HEK293 (cell line): Measurements from ENCODE around the gene CLN5.

ENCODE experiments used
- CTCF ChIA-PET: fragments of 350-600 bp; formaldehyde crosslinking; extraction: SDS; loops from one replicate; lab custom pipeline; 2021; ENCODE audit warnings: antibody characterized with exemption; lab: Yijun Ruan, JAX
- POLR2A ChIA-PET: fragments of 300-600 bp; formaldehyde crosslinking; extraction: SDS; loops from one replicate; lab custom pipeline; 2020; ENCODE audit warnings: antibody characterized with exemption, inconsistent platforms; lab: Yijun Ruan, JAX
- H3K27ac ChIP-seq: fragments of 200-500 bp; sonication (Bioruptor generic); 2 replicates; pipeline ENCODE4 v1.5.1; 2014; ENCODE audit warnings: low read depth, low read length, control low read depth, inconsistent platforms; ENCODE audit errors: extremely low read depth
- H3K36me3 ChIP-seq, 2 experiments: fragments of 200-500 bp in 1 of 2; sonication (Bioruptor generic) in 1 of 2; 1 replicate in 1 of 2; 2 replicates in 1 of 2; pipeline ENCODE4 v1.5.1; 2014 to 2017; ENCODE audit warnings: inconsistent platforms in 2 of 2, low read length in 2 of 2; ENCODE audit not compliant: control insufficient read depth in 2 of 2, insufficient read depth in 1 of 2
- H3K4me1 ChIP-seq: fragments of 200-500 bp; sonication (Bioruptor generic); 2 replicates; pipeline ENCODE4 v1.5.1; 2014; ENCODE audit warnings: mild to moderate bottlenecking, low read length, inconsistent platforms; ENCODE audit not compliant: control insufficient read depth, insufficient read depth
- H3K4me3 ChIP-seq: 2 replicates; pipeline ENCODE4 v1.5.1; 2011; ENCODE audit warnings: low read depth, mild to moderate bottlenecking, control low read depth, low read length, moderate library complexity
- H3K9me3 ChIP-seq: fragments of 200-500 bp; sonication (Bioruptor generic); 2 replicates; pipeline ENCODE4 v1.5.1; 2014; ENCODE audit warnings: low read depth, low read length, inconsistent platforms; ENCODE audit not compliant: control insufficient read depth, insufficient read depth
- IKZF3 ChIP-seq: fragments of 450-650 bp; IDR thresholded peaks from 2 replicates; pipeline ENCODE4 v1.5.0; 2018; ENCODE audit warnings: missing biosample characterization, mild to moderate bottlenecking, missing genetic modification characterization, moderate library complexity
- OSR2 ChIP-seq: fragments of 450-650 bp; formaldehyde crosslinking; IDR thresholded peaks from 2 replicates; pipeline ENCODE4 v1.5.1; 2016; ENCODE audit warnings: missing biosample characterization, missing genetic modification characterization
- OVOL3 ChIP-seq: fragments of 450-650 bp; formaldehyde crosslinking; IDR thresholded peaks from 2 replicates; pipeline ENCODE4 v1.5.1; 2016; ENCODE audit warnings: missing biosample characterization, missing genetic modification characterization
- REPIN1 ChIP-seq: fragments of 450-650 bp; formaldehyde crosslinking; IDR thresholded peaks from 2 replicates; pipeline ENCODE4 v1.5.1; 2017; ENCODE audit warnings: missing biosample characterization, missing genetic modification characterization, low read depth
- ZBTB1 ChIP-seq: fragments of 450-650 bp; formaldehyde crosslinking; IDR thresholded peaks from 2 replicates; pipeline ENCODE4 v1.5.1; 2016; ENCODE audit warnings: missing biosample characterization, missing genetic modification characterization
- ZBTB8A ChIP-seq: fragments of 450-650 bp; formaldehyde crosslinking; IDR thresholded peaks from 2 replicates; pipeline ENCODE4 v1.5.1; 2016; ENCODE audit warnings: missing biosample characterization, missing genetic modification characterization
- ZIC2 ChIP-seq: fragments of 450-650 bp; formaldehyde crosslinking; IDR thresholded peaks from 2 replicates; pipeline ENCODE4 v1.5.1; 2016; ENCODE audit warnings: missing biosample characterization, missing genetic modification characterization
- ZNF266 ChIP-seq: fragments of 450-650 bp; formaldehyde crosslinking; IDR thresholded peaks from 2 replicates; pipeline ENCODE4 v1.5.1; 2016; ENCODE audit warnings: missing biosample characterization, missing genetic modification characterization, low read depth
- ZNF433 ChIP-seq: fragments of 450-650 bp; formaldehyde crosslinking; IDR thresholded peaks from 2 replicates; pipeline ENCODE4 v1.5.1; 2016; ENCODE audit warnings: missing biosample characterization, missing genetic modification characterization, low read depth
- ZNF529 ChIP-seq: fragments of 450-650 bp; formaldehyde crosslinking; IDR thresholded peaks from 2 replicates; pipeline ENCODE4 v1.5.1; 2017; ENCODE audit warnings: missing genetic modification characterization, missing biosample characterization; ENCODE audit not compliant: insufficient replicate concordance
- ZNF596 ChIP-seq: fragments of 450-650 bp; IDR thresholded peaks from 2 replicates; pipeline ENCODE4 v1.5.0; 2018; ENCODE audit warnings: missing biosample characterization, mild to moderate bottlenecking, missing genetic modification characterization, moderate library complexity
- ZNF747 ChIP-seq: fragments of 450-650 bp; formaldehyde crosslinking; IDR thresholded peaks from 2 replicates; pipeline ENCODE4 v1.5.1; 2016; ENCODE audit warnings: missing biosample characterization, missing genetic modification characterization
- ZSCAN16 ChIP-seq: fragments of 450-650 bp; formaldehyde crosslinking; IDR thresholded peaks from 2 replicates; pipeline ENCODE4 v1.5.1; 2016; ENCODE audit warnings: missing biosample characterization, missing genetic modification characterization
- TF ChIP-seq, protein P1 (sequence below): fragments of 450-650 bp; formaldehyde crosslinking; IDR thresholded peaks from 2 replicates; pipeline ENCODE4 v1.5.1; 2016; ENCODE audit warnings: missing biosample characterization, missing genetic modification characterization
- TF ChIP-seq, protein P2 (sequence below): fragments of 450-650 bp; formaldehyde crosslinking; IDR thresholded peaks from 2 replicates; pipeline ENCODE4 v1.5.1; 2016; ENCODE audit warnings: missing biosample characterization, missing genetic modification characterization
- TF ChIP-seq, protein P3 (sequence below): sonication (generic); formaldehyde crosslinking; IDR thresholded peaks from 2 replicates; pipeline ENCODE4 v1.8.1; 2022; ENCODE audit warnings: mild to moderate bottlenecking, moderate library complexity, missing genetic modification reagents
- TF ChIP-seq, protein P4 (sequence below): fragments of 450-650 bp; formaldehyde crosslinking; IDR thresholded peaks from 2 replicates; pipeline ENCODE4 v1.5.1; 2016; ENCODE audit warnings: missing biosample characterization, missing genetic modification characterization, borderline replicate concordance
- TF ChIP-seq, protein P5 (sequence below): fragments of 450-650 bp; formaldehyde crosslinking; IDR thresholded peaks from 2 replicates; pipeline ENCODE4 v1.5.1; 2016; ENCODE audit warnings: missing biosample characterization, missing genetic modification characterization

CLN5 gene

DNA sequence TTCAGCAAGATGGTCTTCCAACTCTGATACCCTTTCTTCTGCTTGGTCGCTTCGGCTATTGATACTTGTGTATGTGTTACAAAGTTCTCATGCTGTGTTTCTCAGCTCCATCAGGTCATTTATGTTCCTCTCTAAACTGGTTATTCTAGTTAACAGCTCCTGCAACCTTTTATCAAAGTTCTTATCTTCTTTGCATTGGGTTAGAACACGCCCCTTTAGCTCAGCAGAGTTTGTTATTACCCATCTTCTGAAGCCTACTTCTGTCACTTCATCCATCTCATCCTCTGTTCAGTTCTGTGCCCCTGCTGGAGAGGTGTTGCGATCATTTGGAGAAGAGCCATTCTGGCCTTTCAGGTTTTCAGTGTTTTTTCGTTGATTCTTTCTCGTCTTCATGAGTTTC is 24.9 kb upstream of the CLN5 start:
- CTCF ChIA-PET = no interaction called here
- POLR2A ChIA-PET = no interaction called here
- Histone ChIP-seq H3K27ac (no peak overlapping the region), H3K36me3 (no peaks in the 10 kb centered on the region), H3K9me3 (no peaks in the 10 kb centered on the region), H3K4me3 (no peak overlapping the region), H3K4me1 (no peaks in the 10 kb centered on the region)
- TF ChIP-seq ZNF266 (tag by site-specific recombination) = no peak
- TF ChIP-seq, protein P1, sequence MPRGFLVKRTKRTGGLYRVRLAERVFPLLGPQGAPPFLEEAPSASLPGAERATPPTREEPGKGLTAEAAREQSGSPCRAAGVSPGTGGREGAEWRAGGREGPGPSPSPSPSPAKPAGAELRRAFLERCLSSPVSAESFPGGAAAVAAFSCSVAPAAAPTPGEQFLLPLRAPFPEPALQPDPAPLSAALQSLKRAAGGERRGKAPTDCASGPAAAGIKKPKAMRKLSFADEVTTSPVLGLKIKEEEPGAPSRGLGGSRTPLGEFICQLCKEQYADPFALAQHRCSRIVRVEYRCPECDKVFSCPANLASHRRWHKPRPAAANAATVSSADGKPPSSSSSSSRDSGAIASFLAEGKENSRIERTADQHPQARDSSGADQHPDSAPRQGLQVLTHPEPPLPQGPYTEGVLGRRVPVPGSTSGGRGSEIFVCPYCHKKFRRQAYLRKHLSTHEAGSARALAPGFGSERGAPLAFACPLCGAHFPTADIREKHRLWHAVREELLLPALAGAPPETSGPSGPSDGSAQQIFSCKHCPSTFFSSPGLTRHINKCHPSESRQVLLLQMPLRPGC (tag by site-specific recombination) = no peak

DNA sequence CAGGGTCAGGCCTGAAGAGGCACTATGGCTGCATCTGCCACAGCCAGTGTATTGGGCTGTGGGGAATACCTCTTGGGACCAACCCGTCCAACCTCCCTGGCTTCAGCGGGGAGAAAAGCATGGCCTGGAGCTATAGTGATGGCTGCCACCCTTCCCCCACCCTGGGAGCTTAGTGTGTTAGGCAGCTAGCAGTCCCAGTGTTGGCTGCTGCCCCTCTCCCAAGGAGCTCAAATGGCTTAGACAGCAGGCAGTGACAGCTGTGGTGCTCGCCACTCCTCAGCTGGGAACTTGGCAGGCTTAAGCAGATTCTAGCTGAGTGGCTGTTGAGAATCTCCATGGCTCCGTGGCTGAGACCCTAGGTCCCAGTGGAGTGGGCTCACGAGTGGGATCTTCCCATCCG is 23.8 kb upstream of the CLN5 start:
- no peaks in the 10 kb centered on the region for H3K9me3 ChIP-seq
- H3K4me3 ChIP-seq = no peak overlapping the region
- ChIA-PET CTCF (interaction anchor here (1.7 kb wide), 1 partner anchor 12 kb away, joined by 11 read pairs; no protein-coding TSS in a partner anchor), POLR2A (no interaction called here)
- H3K4me1 ChIP-seq = no peaks in the 10 kb centered on the region
- no peak overlapping the region for H3K27ac ChIP-seq
- TF ChIP-seq ZNF433 (tag by site-specific recombination) = no peak
- TF ChIP-seq, protein P2, sequence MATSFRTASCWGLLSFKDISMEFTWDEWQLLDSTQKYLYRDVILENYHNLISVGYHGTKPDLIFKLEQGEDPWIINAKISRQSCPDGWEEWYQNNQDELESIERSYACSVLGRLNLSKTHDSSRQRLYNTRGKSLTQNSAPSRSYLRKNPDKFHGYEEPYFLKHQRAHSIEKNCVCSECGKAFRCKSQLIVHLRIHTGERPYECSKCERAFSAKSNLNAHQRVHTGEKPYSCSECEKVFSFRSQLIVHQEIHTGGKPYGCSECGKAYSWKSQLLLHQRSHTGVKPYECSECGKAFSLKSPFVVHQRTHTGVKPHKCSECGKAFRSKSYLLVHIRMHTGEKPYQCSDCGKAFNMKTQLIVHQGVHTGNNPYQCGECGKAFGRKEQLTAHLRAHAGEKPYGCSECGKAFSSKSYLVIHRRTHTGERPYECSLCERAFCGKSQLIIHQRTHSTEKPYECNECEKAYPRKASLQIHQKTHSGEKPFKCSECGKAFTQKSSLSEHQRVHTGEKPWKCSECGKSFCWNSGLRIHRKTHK (tag by site-specific recombination) = no peak
- TF ChIP-seq, protein P3, sequence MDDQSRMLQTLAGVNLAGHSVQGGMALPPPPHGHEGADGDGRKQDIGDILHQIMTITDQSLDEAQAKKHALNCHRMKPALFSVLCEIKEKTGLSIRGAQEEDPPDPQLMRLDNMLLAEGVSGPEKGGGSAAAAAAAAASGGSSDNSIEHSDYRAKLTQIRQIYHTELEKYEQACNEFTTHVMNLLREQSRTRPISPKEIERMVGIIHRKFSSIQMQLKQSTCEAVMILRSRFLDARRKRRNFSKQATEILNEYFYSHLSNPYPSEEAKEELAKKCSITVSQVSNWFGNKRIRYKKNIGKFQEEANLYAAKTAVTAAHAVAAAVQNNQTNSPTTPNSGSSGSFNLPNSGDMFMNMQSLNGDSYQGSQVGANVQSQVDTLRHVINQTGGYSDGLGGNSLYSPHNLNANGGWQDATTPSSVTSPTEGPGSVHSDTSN (CRISPR knock-in tag) = no peak
- no peak for TF ChIP-seq REPIN1
- no peak for TF ChIP-seq ZNF529
- no peak for TF ChIP-seq ZSCAN16 (tag by site-specific recombination)
- TF ChIP-seq ZBTB8A (tag by site-specific recombination) = no peak
- TF ChIP-seq, protein P4, sequence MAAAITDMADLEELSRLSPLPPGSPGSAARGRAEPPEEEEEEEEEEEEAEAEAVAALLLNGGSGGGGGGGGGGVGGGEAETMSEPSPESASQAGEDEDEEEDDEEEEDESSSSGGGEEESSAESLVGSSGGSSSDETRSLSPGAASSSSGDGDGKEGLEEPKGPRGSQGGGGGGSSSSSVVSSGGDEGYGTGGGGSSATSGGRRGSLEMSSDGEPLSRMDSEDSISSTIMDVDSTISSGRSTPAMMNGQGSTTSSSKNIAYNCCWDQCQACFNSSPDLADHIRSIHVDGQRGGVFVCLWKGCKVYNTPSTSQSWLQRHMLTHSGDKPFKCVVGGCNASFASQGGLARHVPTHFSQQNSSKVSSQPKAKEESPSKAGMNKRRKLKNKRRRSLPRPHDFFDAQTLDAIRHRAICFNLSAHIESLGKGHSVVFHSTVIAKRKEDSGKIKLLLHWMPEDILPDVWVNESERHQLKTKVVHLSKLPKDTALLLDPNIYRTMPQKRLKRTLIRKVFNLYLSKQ (tag by site-specific recombination) = no peak
- TF ChIP-seq IKZF3 (tag by site-specific recombination) = no peak
- TF ChIP-seq OSR2 = no peak
- TF ChIP-seq, protein P5, sequence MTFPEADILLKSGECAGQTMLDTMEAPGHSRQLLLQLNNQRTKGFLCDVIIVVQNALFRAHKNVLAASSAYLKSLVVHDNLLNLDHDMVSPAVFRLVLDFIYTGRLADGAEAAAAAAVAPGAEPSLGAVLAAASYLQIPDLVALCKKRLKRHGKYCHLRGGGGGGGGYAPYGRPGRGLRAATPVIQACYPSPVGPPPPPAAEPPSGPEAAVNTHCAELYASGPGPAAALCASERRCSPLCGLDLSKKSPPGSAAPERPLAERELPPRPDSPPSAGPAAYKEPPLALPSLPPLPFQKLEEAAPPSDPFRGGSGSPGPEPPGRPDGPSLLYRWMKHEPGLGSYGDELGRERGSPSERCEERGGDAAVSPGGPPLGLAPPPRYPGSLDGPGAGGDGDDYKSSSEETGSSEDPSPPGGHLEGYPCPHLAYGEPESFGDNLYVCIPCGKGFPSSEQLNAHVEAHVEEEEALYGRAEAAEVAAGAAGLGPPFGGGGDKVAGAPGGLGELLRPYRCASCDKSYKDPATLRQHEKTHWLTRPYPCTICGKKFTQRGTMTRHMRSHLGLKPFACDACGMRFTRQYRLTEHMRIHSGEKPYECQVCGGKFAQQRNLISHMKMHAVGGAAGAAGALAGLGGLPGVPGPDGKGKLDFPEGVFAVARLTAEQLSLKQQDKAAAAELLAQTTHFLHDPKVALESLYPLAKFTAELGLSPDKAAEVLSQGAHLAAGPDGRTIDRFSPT (tag by site-specific recombination) = no peak
- no peak for TF ChIP-seq ZNF747 (tag by site-specific recombination)
- no peak for TF ChIP-seq ZNF596 (tag by site-specific recombination)
- TF ChIP-seq ZIC2 (tag by site-specific recombination) = no peak
- no peak for TF ChIP-seq OVOL3 (tag by site-specific recombination)
- no peak for TF ChIP-seq ZBTB1 (tag by site-specific recombination)
- H3K36me3 ChIP-seq = no peaks in the 10 kb centered on the region
